AG04450 (cell line): Measurements from ENCODE around the gene OR8D4. TPM values are rescaled to one million over a fixed set of nuclear protein-coding genes. Genes with fewer than 3 reads are reported as not detected.
"Not testable (repeated sequence)": the region's sequence is repeated elsewhere in the genome, so short reads cannot be mapped to it uniquely, and the experiment has no call there.

Experiments used
- CTCF ChIA-PET: fragments of 300-600, 350-600 bp; formaldehyde crosslinking; extraction: SDS; loops from one replicate; lab custom pipeline; 2022; ENCODE audit warnings: antibody characterized with exemption, inconsistent platforms; lab: Charles Lee
- POLR2A ChIA-PET: fragments of 350-600 bp; formaldehyde crosslinking; extraction: SDS; loops from one replicate; lab custom pipeline; 2021; ENCODE audit warnings: antibody characterized with exemption, inconsistent platforms; lab: Yijun Ruan, JAX
- DNase-seq: peaks from one replicate; pipeline ENCODE4 v3.0.0-alpha.2; 2011; ENCODE audit warnings: low read depth, low spot score
- H3K27ac ChIP-seq: one replicate; pipeline ENCODE4 v1.5.1; 2012; ENCODE audit warnings: low read depth, low read length, control low read depth
- H3K27me3 ChIP-seq: one replicate; pipeline ENCODE4 v1.6.0; 2012; ENCODE audit warnings: low read length; ENCODE audit not compliant: control insufficient read depth, insufficient read depth
- H3K4me3 ChIP-seq: 2 replicates; pipeline ENCODE4 v1.5.1; 2011; ENCODE audit warnings: mild to moderate bottlenecking, low read depth, low read length, control low read depth
- H3K9me3 ChIP-seq: 2 replicates; pipeline ENCODE4 v1.5.1; 2012; ENCODE audit warnings: low read length; ENCODE audit not compliant: control insufficient read depth, insufficient read depth
- CTCF ChIP-seq: IDR thresholded peaks from 2 replicates; pipeline ENCODE4 v1.5.1; 2011; ENCODE audit warnings: low read depth, low read length, control low read depth, inconsistent platforms
- polyA minus RNA-seq: library from RNA; depleted of rRNA, polyadenylated mRNA; stranded (reverse); fragments of >200 nt; gene quantifications from 2 replicates; pipeline ENCODE4 v1.2.3, GENCODE V29; 2011; rRNA and poly(A)+ RNA removed
- polyA plus RNA-seq: library from polyadenylated mRNA; depleted of rRNA; stranded (reverse); fragments of >200 nt; gene quantifications from 2 replicates; pipeline ENCODE4 v1.2.3, GENCODE V29; 2011; rRNA removed

The OR8D4 gene
- polyA plus RNA-seq (not detected in 2 replicates), polyA minus RNA-seq (not detected in 2 replicates)

- H3K4me3 ChIP-seq: no peak within 1 kb of the TSS
- H3K27me3 ChIP-seq: peaks cover 2% of the 10 kb centered on the region
- DNase-seq: no peak
- no peaks in the 10 kb centered on the region for H3K9me3 ChIP-seq
- no peak within 1 kb of the TSS for H3K27ac ChIP-seq
- ChIA-PET POLR2A (no interaction called here), CTCF (no interaction called here)
- no peak for TF ChIP-seq CTCF
Measured at GRCh38 chr11:123901867-123902266, at the start of gene OR8D4. TSS of gene OR8D4 (plus strand) at chr11:123902167. CDS start at chr11:123906432, 4,265 bp downstream.

GRCh38 chr11:123852321-123852720 lies 49.6 kb upstream of the OR8D4 start:
- Histone ChIP-seq H3K27ac (no peak overlapping the region), H3K4me3 (no peak overlapping the region), H3K27me3 (no peaks in the 10 kb centered on the region), H3K9me3 (no peaks in the 10 kb centered on the region)
- POLR2A ChIA-PET: no interaction called here
- DNase-seq: no peak
- TF ChIP-seq CTCF: no peak
- CTCF ChIA-PET: no interaction called here

GRCh38 chr11:123853038-123853437 lies 48.9 kb upstream of the OR8D4 start:
- H3K27me3 ChIP-seq: no peaks in the 10 kb centered on the region
- ChIA-PET POLR2A (no interaction called here), CTCF (no interaction called here)
- H3K27ac ChIP-seq: no peak overlapping the region
- no peaks in the 10 kb centered on the region for H3K9me3 ChIP-seq
- no peak for TF ChIP-seq CTCF
- no peak for DNase-seq
- no peak overlapping the region for H3K4me3 ChIP-seq

- no peak for TF ChIP-seq CTCF
- H3K27me3 ChIP-seq: no peaks in the 10 kb centered on the region
- no peak for DNase-seq
- H3K9me3 ChIP-seq: no peaks in the 10 kb centered on the region
- CTCF ChIA-PET: no interaction called here
- no peak overlapping the region for H3K27ac ChIP-seq
- POLR2A ChIA-PET: no interaction called here
- H3K4me3 ChIP-seq: no peak overlapping the region
Measured at GRCh38 chr11:123856444-123856843, 45.5 kb upstream of the OR8D4 start.

- no peak for DNase-seq
- no peaks in the 10 kb centered on the region for H3K27me3 ChIP-seq
- H3K4me3 ChIP-seq: no peak overlapping the region
- no peak for TF ChIP-seq CTCF
- CTCF ChIA-PET: no interaction called here
- H3K27ac ChIP-seq: no peak overlapping the region
- H3K9me3 ChIP-seq: no peaks in the 10 kb centered on the region
- POLR2A ChIA-PET: no interaction called here
Measured at GRCh38 chr11:123859731-123860130, 42.2 kb upstream of the OR8D4 start.

- DNase-seq, H3K27ac ChIP-seq, H3K9me3 ChIP-seq, H3K4me3 ChIP-seq, H3K27me3 ChIP-seq, CTCF ChIA-PET, POLR2A ChIA-PET: not testable (repeated sequence)
Measured at GRCh38 chr11:123865293-123865692, 36.7 kb upstream of the OR8D4 start.

GRCh38 chr11:123867795-123868194 lies 34.2 kb upstream of the OR8D4 start:
- CTCF ChIA-PET, POLR2A ChIA-PET, H3K27me3 ChIP-seq, H3K27ac ChIP-seq, DNase-seq, H3K4me3 ChIP-seq, H3K9me3 ChIP-seq: not testable (repeated sequence)
